DMS114 treated with DMSO at 0.1 percent for 48 hours (cell line): Measurements from ENCODE around the gene CAPN1.
A peak's percentile ranks its signal among the peaks of the same experiment; 100 is the strongest.
"Not testable (repeated sequence)": the region's sequence is repeated elsewhere in the genome, so short reads cannot be mapped to it uniquely, and the experiment has no call there.

Experiments
- DNase-seq: peaks from one replicate; lab custom pipeline; 2025; ENCODE audit not compliant: unreplicated experiment; lab: John Stamatoyannopoulos, UW

Gene CAPN1

DNA sequence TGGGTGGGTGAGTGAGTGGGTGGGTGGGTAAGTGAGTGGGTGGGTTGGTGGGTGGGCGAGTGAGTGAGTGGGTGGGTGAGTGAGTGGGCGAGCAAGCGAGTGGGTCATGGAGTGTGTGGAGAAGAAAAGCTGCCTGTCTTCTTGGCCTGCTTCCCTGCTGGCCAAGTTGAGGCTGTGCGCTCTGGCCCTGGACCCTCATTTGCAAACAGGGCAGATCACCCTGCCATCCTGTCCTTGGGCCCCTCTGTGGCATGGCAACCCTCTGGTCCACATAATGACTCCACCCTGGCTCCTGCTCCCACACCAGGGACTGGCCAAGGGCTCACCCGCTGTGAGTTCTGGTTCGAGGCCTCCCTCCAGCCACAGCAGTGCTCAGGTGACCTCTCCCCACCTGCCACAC is 35.1 kb downstream of the CAPN1 start:
- DNase-seq: no peak

GRCh38 chr11:65217441-65218423 is 36.0 kb downstream of the CAPN1 start:
- DNase-seq: no peak

DNA sequence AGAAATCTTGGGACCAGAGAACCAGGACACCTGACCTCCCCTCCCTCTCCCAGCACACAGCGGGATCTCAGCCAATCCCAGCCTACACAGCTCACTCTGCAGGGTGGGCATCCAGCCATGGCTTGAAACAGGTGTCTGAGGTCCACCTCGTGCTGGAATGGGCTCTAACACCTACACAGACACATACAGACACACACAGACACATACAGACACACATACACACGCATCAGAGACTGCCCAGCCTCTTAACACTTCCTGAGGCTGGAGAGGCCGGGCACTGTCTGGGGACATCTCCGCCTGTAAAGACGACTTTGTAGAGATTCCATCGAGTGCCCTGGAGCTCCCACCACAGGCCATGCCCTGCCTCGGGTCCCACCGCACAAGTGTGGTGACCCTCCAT is 36.7 kb downstream of the CAPN1 start:
- no peak for DNase-seq

- no peak for DNase-seq
Measured at GRCh38 chr11:65219930-65220213, 38.1 kb downstream of the CAPN1 start.

DNA sequence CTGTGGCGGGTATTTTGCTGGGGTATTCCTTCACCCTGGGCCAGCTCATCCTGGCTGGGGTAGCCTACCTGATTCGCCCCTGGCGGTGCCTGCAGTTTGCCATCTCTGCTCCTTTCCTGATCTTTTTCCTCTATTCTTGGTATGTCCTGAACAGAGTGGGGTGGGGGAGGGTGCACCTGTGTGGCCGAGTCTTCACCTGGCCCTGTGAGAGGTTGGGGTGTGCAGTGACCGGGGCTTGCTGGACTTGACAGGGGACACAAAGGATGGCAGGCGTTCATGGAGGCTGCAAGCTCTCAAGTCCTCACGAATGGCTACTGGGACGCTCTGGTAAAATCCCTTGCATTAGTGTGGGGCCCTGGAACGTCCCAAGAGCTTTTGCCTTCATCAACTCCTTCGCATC is 39.3 kb downstream of the CAPN1 start:
- DNase-seq: no peak

DNA sequence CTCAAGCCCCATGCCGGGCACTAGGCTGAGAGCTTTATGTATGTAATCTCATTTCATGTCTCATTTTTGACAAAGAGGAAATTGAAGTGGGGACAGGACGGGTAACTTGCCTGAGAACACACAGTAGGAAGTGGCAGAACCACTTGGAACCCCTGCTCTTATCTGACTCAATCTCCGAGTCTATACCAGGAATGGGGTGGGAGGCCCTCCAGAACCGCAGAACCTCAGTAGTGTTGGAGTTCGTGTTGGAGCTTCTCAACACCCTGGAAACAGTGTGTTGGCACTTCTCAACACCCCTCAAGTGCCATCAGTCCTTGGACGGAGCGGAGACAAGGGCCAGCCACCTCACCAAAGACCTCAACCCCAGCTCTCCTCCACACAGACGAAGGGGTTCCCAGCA is 41.3 kb downstream of the CAPN1 start:
- no peak for DNase-seq

DNA sequence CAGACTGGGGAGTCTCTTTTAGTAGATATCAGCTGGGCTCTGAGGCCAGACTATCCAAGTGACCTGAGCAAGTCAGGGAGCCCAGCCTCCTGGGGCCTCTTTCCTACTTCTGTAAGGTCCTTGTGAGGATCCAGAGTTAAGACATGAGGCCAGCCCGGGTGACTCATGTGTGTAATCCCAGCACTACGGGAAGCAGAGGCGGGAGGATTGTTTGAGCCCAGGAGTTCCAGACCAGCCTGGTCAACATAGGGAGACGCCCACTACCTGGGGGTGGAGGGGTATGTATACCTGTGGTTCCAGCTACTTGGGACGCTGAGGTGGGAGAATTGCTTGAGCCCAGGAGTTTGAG is 43.2 kb downstream of the CAPN1 start:
- DNase-seq: no peak

DNA sequence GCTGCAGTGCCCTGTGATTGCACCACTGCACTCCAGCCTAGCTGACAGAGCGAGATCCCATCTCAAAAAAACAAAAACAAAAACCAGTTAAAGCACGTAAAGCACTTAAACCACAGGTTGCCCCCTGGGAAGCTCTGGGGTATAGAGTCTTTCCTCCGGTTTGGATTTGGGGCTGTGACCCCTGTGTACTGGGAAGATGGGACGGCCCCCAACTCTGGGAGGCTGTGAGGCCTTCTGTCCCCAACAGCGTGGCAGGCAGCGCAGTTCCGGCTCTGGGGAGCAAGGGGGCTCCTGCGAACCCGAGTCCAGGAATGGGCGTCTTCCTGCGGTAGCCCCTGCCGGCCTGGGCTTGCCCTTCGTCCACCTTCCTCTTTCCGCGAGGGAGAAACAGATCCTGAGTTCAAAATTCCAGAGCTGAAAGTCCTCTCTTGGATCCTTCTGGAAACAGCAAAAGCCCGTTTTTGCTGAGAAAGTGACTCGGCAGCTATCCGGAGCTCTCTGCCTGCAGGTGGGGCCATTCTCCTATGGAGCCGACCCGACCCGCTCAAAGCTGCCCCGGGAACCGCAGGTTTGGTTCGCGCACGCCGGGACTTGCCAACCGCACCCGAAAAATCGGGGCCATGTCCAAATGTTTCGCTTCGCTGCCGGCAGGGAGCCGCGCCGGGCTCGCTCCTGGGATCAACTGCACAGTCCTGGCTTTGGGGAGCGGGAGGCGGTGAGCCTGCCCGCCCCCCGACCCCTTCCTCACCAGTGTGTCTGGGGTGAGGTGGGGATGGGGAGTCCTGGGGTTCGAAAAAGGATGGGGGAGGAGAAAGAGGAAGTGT is 43.8 kb downstream of the CAPN1 start:
- peak; percentile 44 for DNase-seq

DNA sequence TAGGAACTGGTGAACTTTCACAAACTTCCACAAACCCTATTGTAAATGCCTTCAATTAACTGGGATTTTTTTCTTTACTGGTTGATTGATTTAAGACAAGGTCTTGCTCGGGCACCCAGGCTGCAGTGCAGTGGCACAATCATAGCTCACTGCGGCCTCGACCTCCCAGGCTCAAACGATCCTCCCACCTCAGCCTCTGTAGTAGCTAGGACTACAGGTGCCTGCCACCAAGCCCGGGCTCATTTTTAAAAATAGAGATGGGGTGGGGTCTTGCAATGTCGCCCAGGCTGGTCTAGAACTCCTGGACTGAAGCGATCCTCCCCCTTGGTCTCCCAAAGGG is 44.3 kb downstream of the CAPN1 start:
- no peak for DNase-seq

- no peak for DNase-seq
Measured at GRCh38 chr11:65227879-65228278, 46.2 kb downstream of the CAPN1 start.

GRCh38 chr11:65236194-65237059 is 54.7 kb downstream of the CAPN1 start:
- DNase-seq: no peak

GRCh38 chr11:65238302-65238701 is 56.6 kb downstream of the CAPN1 start:
- not testable (repeated sequence) for DNase-seq

- DNase-seq: no peak
Measured at GRCh38 chr11:65241134-65241533, 59.4 kb downstream of the CAPN1 start.

GRCh38 chr11:65241692-65242091 is 60.0 kb downstream of the CAPN1 start:
- no peak for DNase-seq

DNA sequence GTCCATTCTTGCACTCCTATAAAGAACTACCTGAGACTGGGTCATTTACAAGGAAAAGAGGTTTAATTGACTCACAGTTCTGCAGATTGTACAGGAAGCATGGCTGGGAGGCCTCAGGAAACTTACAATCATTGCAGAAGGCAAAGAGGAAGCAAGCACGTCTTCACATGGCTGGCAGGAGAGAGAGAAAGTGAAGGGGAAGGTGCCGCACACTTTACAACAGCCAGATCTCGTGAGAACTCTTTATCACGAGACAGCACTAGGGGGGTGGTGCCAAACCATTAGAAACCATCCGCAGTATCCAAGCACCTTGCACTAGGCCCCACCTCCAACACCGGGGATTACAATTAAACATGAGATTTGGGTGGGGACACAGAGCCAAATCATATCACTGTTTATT is 60.7 kb downstream of the CAPN1 start:
- no peak for DNase-seq

- no peak for DNase-seq
Measured at GRCh38 chr11:65243797-65244196, 62.1 kb downstream of the CAPN1 start.

GRCh38 chr11:65245046-65245445 is 63.3 kb downstream of the CAPN1 start:
- DNase-seq: not testable (repeated sequence)

DNA sequence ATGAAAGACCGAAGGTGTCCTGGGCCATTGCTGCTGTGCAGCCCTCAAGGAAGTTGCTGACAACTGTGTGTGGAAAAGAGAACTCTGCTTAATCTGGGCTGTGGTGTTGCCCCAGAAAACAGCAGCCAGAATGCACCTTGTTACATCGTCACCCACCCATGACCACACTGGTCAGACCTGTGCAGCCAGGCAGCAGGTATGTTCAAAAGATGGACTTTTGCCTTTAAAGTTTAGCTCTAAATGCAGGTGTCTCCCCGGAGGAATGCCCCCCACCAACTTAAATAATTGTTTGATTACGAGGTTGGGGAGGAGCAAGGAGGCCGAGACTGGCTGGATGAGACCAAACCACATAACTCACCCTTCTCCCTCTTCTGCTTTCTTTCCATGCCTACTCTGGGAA is 64.8 kb downstream of the CAPN1 start:
- no peak for DNase-seq

- not testable (repeated sequence) for DNase-seq
Measured at GRCh38 chr11:65248184-65248710, 66.5 kb downstream of the CAPN1 start.

GRCh38 chr11:65251476-65251875 is 69.7 kb downstream of the CAPN1 start:
- DNase-seq: no peak

GRCh38 chr11:65254724-65255123 is 73.0 kb downstream of the CAPN1 start:
- DNase-seq: no peak
